ENCODE results near the gene NBDY. TPM values are rescaled to one million over a fixed set of nuclear protein-coding genes. Genes with fewer than 3 reads are reported as not detected.
A peak's percentile ranks its signal among the peaks of the same experiment; 100 is the strongest.

The NBDY gene
- total RNA-seq, 2 donors from 2014 or later: 17.6 to 23.3 TPM

GRCh38 chrX:56793112-56793430 lies 64.0 kb downstream of the NBDY start:
- TF ChIP-seq, protein P1, sequence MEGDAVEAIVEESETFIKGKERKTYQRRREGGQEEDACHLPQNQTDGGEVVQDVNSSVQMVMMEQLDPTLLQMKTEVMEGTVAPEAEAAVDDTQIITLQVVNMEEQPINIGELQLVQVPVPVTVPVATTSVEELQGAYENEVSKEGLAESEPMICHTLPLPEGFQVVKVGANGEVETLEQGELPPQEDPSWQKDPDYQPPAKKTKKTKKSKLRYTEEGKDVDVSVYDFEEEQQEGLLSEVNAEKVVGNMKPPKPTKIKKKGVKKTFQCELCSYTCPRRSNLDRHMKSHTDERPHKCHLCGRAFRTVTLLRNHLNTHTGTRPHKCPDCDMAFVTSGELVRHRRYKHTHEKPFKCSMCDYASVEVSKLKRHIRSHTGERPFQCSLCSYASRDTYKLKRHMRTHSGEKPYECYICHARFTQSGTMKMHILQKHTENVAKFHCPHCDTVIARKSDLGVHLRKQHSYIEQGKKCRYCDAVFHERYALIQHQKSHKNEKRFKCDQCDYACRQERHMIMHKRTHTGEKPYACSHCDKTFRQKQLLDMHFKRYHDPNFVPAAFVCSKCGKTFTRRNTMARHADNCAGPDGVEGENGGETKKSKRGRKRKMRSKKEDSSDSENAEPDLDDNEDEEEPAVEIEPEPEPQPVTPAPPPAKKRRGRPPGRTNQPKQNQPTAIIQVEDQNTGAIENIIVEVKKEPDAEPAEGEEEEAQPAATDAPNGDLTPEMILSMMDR (IDR thresholded peaks at IDR 0.05): no peak
- H3K4me3 ChIP-seq: no peak overlapping the region
- H3K27me3 ChIP-seq: no peaks in the 10 kb centered on the region
- H3K9me3 ChIP-seq: no peaks in the 10 kb centered on the region
- no peak overlapping the region for H3K9ac ChIP-seq (ENCODE audit: low read depth in 2 of 2, low read length in 2 of 2)
- no peaks in the 10 kb centered on the region for H3K36me3 ChIP-seq
- no peak overlapping the region for H3K27ac ChIP-seq
- DNase-seq: peak; percentile 14
- intact Hi-C loops (cut with DNase I): no loop called here
- H3K4me1 ChIP-seq: no peaks in the 10 kb centered on the region

- peak; percentile 18 for DNase-seq
- no peaks in the 10 kb centered on the region for H3K36me3 ChIP-seq
- no peak overlapping the region for H3K27ac ChIP-seq
- intact Hi-C loops (cut with DNase I): no loop called here
- TF ChIP-seq, protein P1 (IDR thresholded peaks at IDR 0.05): no peak
- no peak overlapping the region for H3K9ac ChIP-seq (ENCODE audit: low read depth in 2 of 2, low read length in 2 of 2)
- no peak overlapping the region for H3K4me3 ChIP-seq
- no peaks in the 10 kb centered on the region for H3K4me1 ChIP-seq
- H3K27me3 ChIP-seq: no peaks in the 10 kb centered on the region
- no peaks in the 10 kb centered on the region for H3K9me3 ChIP-seq
Observed at GRCh38 chrX:56793521-56794320, 64.7 kb downstream of the NBDY start.

GRCh38 chrX:56794404-56795230 lies 65.6 kb downstream of the NBDY start:
- no peaks in the 10 kb centered on the region for H3K9me3 ChIP-seq
- H3K27me3 ChIP-seq: no peaks in the 10 kb centered on the region
- H3K9ac ChIP-seq (ENCODE audit: low read depth in 2 of 2, low read length in 2 of 2): no peak overlapping the region
- H3K27ac ChIP-seq: no peak overlapping the region
- peak; percentile 14 for DNase-seq
- no peak overlapping the region for H3K4me3 ChIP-seq
- H3K36me3 ChIP-seq: no peaks in the 10 kb centered on the region
- H3K4me1 ChIP-seq: no peaks in the 10 kb centered on the region
- TF ChIP-seq, protein P1 (IDR thresholded peaks at IDR 0.05): no peak
- intact Hi-C loops (cut with DNase I): no loop called here

DNA sequence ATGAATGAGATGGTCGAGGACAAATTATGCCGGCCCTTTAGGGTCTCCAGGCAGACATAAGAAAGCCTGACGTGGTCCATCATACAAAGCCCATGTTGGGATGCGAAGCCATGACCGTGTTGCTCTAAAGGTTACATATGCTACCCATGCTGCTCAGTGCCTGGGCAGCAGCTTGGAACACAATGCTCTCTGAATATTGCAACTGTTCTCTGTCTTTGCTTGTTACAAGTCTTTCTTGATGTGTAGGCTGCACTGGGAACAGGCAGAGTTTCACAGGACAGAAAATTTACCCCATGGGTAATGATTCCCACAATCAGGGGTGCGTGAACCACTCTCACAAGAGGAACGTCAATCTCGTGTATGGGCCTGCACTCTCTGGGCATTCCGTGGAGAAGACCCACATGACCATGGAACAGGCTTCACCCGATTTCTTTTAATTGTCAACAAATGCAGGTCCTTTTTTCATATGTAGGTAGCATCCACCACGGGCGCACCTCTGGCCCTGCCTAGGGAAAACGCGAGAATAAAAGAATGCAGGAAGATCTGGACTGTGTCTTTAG lies 66.3 kb downstream of the NBDY start:
- TF ChIP-seq, protein P1 (IDR thresholded peaks at IDR 0.05): no peak
- H3K4me1 ChIP-seq: no peaks in the 10 kb centered on the region
- H3K9me3 ChIP-seq: no peaks in the 10 kb centered on the region
- no peak overlapping the region for H3K9ac ChIP-seq (ENCODE audit: low read depth in 2 of 2, low read length in 2 of 2)
- intact Hi-C loops (cut with DNase I): no loop called here
- no peak overlapping the region for H3K4me3 ChIP-seq
- no peak overlapping the region for H3K27ac ChIP-seq
- no peaks in the 10 kb centered on the region for H3K36me3 ChIP-seq
- H3K27me3 ChIP-seq: no peaks in the 10 kb centered on the region
- DNase-seq: peak; percentile 8

DNA sequence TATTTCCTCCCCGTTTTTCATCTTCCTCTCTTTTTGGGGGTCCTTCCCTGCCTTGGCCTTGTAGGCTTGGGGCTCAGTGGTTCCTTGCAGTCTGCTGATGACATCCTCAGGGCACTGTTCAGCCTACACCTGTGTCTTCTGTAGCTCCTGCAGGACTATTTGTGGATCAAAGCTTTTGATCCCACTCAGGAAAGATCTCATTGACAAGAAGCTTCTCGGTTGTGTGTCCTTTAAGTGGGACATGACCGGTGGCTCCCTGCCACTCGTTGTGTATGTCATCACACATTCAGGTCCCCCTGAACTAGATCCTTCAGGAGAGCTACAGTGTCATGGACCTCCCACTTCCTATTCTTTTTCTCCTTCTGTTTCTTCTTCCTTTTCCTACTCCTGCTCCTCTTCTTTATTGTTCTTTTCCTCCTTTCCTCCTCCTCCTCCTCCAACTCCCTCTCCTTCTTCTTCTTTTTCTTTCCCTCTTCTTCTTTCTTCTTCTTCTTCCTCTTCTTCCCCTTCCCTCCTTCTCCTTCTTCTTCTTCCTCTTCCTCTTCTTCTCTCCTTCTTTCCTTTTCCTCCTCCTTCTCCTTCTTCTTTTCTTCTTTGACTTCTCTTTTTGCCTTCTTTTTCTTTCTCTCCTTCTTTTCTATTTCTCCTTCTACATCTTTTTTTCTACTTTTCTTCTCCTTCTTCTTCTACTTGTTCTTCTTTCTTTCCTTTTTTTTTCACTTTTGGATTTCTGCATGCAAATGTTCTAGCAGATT lies 67.8 kb downstream of the NBDY start:
- Histone ChIP-seq H3K27ac (no peak overlapping the region), H3K36me3 (no peaks in the 10 kb centered on the region), H3K4me1 (no peaks in the 10 kb centered on the region), H3K27me3 (no peaks in the 10 kb centered on the region), H3K4me3 (no peak overlapping the region), H3K9me3 (no peaks in the 10 kb centered on the region), H3K9ac (ENCODE audit: low read depth in 2 of 2, low read length in 2 of 2) (no peak overlapping the region)
- DNase-seq: peak; percentile 10
- TF ChIP-seq, protein P1 (IDR thresholded peaks at IDR 0.05): no peak
- intact Hi-C loops (cut with DNase I): no loop called here

Measured in colonic mucosa (tissue), 4 donors.